GM23248 (cell line): ENCODE data around the gene NRROS. TPM values are rescaled to one million over a fixed set of nuclear protein-coding genes. Genes with fewer than 3 reads are reported as not detected.

Experiments
- DNase-seq: peaks from one replicate; pipeline ENCODE4 v3.0.0-alpha.2; 2015
- H2AFZ ChIP-seq: fragments of 200-600 bp; sonication (generic); 2 replicates; pipeline ENCODE4 v1.6.1; 2016; ENCODE audit warnings: antibody characterized with exemption
- H3F3A ChIP-seq: fragments of 200-600 bp; sonication (generic); 2 replicates; pipeline ENCODE4 v1.6.1; 2016; ENCODE audit warnings: mild to moderate bottlenecking, antibody characterized with exemption, mixed run types; ENCODE audit not compliant: insufficient read depth
- H3K27ac ChIP-seq: fragments of 200-600 bp; sonication (generic); 2 replicates; pipeline ENCODE4 v1.5.1; 2016; ENCODE audit warnings: mild to moderate bottlenecking
- H3K27me3 ChIP-seq: fragments of 200-600 bp; sonication (generic); replicated peaks from 2 replicates; pipeline ENCODE4 v1.6.1; 2016; ENCODE audit warnings: mild to moderate bottlenecking; ENCODE audit not compliant: insufficient read depth
- H3K36me3 ChIP-seq: fragments of 200-600 bp; sonication (generic); 2 replicates; pipeline ENCODE4 v1.6.1; 2016; ENCODE audit warnings: low read depth, mild to moderate bottlenecking
- H3K4me1 ChIP-seq: fragments of 200-600 bp; sonication (generic); 2 replicates; pipeline ENCODE4 v1.6.1; 2016; ENCODE audit warnings: mild to moderate bottlenecking; ENCODE audit not compliant: insufficient read depth
- H3K4me2 ChIP-seq: fragments of 200-600 bp; sonication (generic); one replicate; pipeline ENCODE4 v1.6.1; 2016; ENCODE audit warnings: mild to moderate bottlenecking; ENCODE audit not compliant: unreplicated experiment
- H3K4me3 ChIP-seq: fragments of 200-600 bp; sonication (generic); 2 replicates; pipeline ENCODE4 v1.5.1; 2016; ENCODE audit warnings: mild to moderate bottlenecking
- H3K79me2 ChIP-seq: fragments of 200-600 bp; sonication (generic); 2 replicates; pipeline ENCODE4 v1.6.1; 2016; ENCODE audit warnings: mild to moderate bottlenecking; ENCODE audit not compliant: insufficient read depth
- H3K9ac ChIP-seq: fragments of 200-600 bp; sonication (generic); 2 replicates; pipeline ENCODE4 v1.6.1; 2016; ENCODE audit warnings: mild to moderate bottlenecking
- H3K9me2 ChIP-seq: fragments of 200-600 bp; sonication (generic); 2 replicates; pipeline ENCODE4 v1.6.1; 2016; ENCODE audit warnings: mixed run types, mild to moderate bottlenecking, moderate library complexity; ENCODE audit not compliant: insufficient read depth
- H3K9me3 ChIP-seq: fragments of 200-600 bp; sonication (generic); one replicate; pipeline ENCODE4 v1.6.1; 2017; ENCODE audit warnings: low read depth
- H4K20me1 ChIP-seq: fragments of 200-600 bp; sonication (generic); 2 replicates; pipeline ENCODE4 v1.6.0; 2016; ENCODE audit not compliant: insufficient read depth
- EZH2 ChIP-seq: fragments of 200-600 bp; sonication (generic); IDR thresholded peaks from 2 replicates; pipeline ENCODE4 v1.6.1; 2018; ENCODE audit warnings: antibody characterized with exemption, mild to moderate bottlenecking; ENCODE audit not compliant: insufficient read depth, poor library complexity, severe bottlenecking
- EZH2phosphoT487 ChIP-seq: fragments of 200-600 bp; sonication (generic); IDR thresholded peaks from 2 replicates; pipeline ENCODE4 v1.6.1; 2018; ENCODE audit warnings: antibody characterized with exemption, moderate library complexity, mild to moderate bottlenecking, low read depth; ENCODE audit not compliant: insufficient read depth
- WGBS, 2 experiments: methylation state at CpG; one replicate each; pipeline ENCODE4 v1.1.6; 2015 to 2017; ENCODE audit warnings: low lambda C conversion rate in 2 of 2, low coverage in 1 of 2; ENCODE audit errors: missing lambda C conversion rate in 2 of 2; 5-methylcytosine and 5-hydroxymethylcytosine counted together
- in situ Hi-C: fragments of 300-500 bp; cut with MboI; formaldehyde crosslinking; loops from 2 replicates; pipeline ENCODE4 v1.15.0; 2020
- polyA plus RNA-seq: library from polyadenylated mRNA; unstranded; fragments of >200 nt; fragmentation: Nextera tagmentation; extraction: Ambion mirVana; gene quantifications from 2 replicates; pipeline ENCODE4 v1.2.1, GENCODE V29; 2016
- total RNA-seq: library from RNA; depleted of rRNA; stranded (reverse); fragments of >200 nt; shearing (Covaris generic); gene quantifications from 2 replicates; pipeline ENCODE4 v1.2.3, GENCODE V29; 2014

NRROS gene
- total and polyA plus RNA-seq, 2 experiments from 2014 or later, result 0.22 TPM; not detected in 1

DNA sequence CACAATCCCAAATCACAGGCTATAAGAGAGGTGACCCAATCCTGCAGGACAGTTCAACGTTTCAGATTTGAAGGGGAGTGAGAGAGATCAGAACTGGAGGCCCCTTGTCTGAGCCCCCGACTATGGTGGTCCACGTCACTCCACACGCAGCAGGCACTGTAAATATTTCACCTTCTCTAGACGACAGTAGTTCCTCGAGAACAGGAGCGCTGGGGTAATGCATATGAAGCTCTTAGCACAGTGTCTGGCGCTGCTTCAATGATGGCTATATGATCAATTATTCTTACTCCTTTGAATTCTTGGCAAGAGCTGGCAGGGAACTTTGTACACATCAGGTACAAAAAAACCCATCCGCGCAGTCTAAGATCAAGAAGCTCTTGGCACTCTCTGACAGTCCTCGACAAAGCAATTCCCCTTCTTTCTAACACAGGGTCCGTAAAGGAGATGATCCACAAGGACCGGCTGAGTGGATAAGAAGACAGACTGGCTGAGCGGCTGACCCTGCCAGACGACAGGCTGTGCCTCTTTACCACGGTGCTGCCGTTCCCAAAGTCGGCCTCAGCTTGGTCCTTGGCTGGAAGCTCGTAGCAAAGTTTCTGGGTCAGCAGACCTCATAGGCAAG lies 522 bp upstream of the NRROS start:
- H3K27me3 ChIP-seq, result peaks cover 5% of the 10 kb centered on the region; the same call in 1 of the 2 replicates
- TF ChIP-seq EZH2 (no peak), EZH2phosphoT487 (no peak)
- no peaks in the 10 kb centered on the region for H3K9me2 ChIP-seq
- no peak overlapping the region for H3K9ac ChIP-seq
- H3K36me3 ChIP-seq, result no peaks in the 10 kb centered on the region
- H3K79me2 ChIP-seq, result no peaks in the 10 kb centered on the region
- H3K4me1 ChIP-seq, result no peaks in the 10 kb centered on the region
- peak overlapping the region; percentile 73 for H3K4me3 ChIP-seq
- in situ Hi-C loops, result no loop called here
- peak overlapping the region; percentile 61 for H3K4me2 ChIP-seq
- H3F3A ChIP-seq, result no peaks in the 10 kb centered on the region
- peak overlapping the region; percentile 82 for H2AFZ ChIP-seq
- DNase-seq, result peak; percentile 24
- no peak overlapping the region for H3K27ac ChIP-seq
- 50 to 54% methylated on average over 18 to 19 of the region's 19 CpGs for WGBS, 2 experiments
- no peaks in the 10 kb centered on the region for H4K20me1 ChIP-seq
- H3K9me3 ChIP-seq, result no peaks in the 10 kb centered on the region

DNA sequence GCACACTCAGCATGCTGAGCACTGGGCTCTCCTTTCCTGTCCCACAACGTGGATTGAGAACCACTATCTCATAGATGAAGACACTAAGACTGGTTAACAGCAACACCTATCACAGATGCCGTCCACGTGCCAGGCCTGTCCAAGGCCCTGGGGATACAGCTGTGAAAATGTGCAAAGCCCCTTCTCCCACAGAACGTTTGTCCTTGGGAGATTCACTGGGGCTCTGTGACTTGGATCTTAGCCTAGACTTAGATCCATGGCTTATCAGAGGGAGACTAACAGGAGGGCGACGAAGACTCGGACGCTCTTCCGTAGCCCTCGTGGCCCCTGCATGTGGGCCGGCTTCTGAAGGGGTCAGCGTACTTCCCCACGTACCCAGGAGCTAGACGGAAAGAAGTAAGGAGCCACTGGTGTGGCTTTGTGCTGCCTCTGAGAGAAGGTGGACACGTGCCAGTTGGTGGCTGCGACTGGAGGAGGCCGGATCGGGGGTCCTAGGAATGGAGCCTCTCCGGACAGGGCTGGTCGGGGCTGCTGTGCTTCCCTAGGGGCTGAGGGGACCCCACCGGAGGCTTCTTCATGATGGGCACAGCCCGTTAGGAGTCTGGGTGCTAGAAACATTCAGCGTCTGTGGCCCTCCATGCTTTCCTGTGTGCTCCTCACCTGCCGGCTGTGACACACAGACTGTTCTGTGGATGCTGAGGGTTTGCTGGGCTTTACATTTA lies 964 bp downstream of the NRROS start:
- H3K36me3 ChIP-seq, result no peaks in the 10 kb centered on the region
- no peak overlapping the region for H3K4me2 ChIP-seq
- H2AFZ ChIP-seq, result no peak overlapping the region
- H3K4me3 ChIP-seq, result no peak overlapping the region
- DNase-seq, result no peak
- in situ Hi-C loops, result no loop called here
- no peaks in the 10 kb centered on the region for H3K9me2 ChIP-seq
- H3K27ac ChIP-seq, result no peak overlapping the region
- H3K79me2 ChIP-seq, result no peaks in the 10 kb centered on the region
- peaks cover 5% of the 10 kb centered on the region; the same call in 1 of the 2 replicates for H3K27me3 ChIP-seq
- H3K9me3 ChIP-seq, result no peaks in the 10 kb centered on the region
- H3K4me1 ChIP-seq, result no peaks in the 10 kb centered on the region
- no peaks in the 10 kb centered on the region for H3F3A ChIP-seq
- H4K20me1 ChIP-seq, result no peaks in the 10 kb centered on the region
- H3K9ac ChIP-seq, result no peak overlapping the region
- no peak for TF ChIP-seq EZH2
- no peak for TF ChIP-seq EZH2phosphoT487
- WGBS, 2 experiments, result 86 to 88% methylated on average over 24 of the region's 24 CpGs

DNA sequence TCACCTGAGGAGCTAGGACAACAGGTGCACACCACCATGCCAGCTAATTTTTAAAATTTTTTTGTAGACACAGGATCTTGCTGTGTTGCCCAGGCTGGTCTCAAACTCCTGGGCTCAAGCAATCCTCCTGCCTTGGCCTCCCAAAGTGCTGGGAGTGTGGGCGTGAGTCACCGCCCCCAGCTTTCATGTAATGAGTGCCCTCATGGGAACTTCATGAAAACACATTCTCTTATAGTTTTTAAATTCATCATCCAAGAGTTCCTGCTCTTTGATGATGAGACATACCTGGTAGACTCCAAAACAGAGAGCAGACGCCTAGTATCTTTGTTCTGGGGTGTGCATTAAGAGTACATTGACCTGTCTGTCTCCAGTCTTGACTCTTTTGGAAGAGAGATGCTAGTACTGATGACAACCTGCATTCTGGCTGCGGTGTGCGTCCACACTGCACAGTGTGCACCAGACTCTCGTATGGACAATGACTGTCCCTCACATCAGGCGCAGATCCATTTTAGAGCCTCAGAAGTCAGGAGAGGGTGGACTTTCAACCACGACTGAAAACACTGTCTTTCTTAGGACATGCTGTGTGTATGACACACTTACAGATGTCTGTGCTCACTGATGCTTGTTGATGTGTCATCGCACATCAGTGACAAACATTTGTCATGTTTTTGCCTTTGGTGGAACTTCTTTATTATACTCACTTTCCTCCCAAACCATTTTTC lies 2.0 kb downstream of the NRROS start:
- Histone ChIP-seq H3K9me2 (no peaks in the 10 kb centered on the region), H3K9ac (no peak overlapping the region), H3K36me3 (no peaks in the 10 kb centered on the region), H3K79me2 (no peaks in the 10 kb centered on the region), H4K20me1 (no peaks in the 10 kb centered on the region), H3K9me3 (no peaks in the 10 kb centered on the region), H3K27me3 (peaks cover 5% of the 10 kb centered on the region; the same call in 1 of the 2 replicates), H3K4me1 (no peaks in the 10 kb centered on the region), H3F3A (no peaks in the 10 kb centered on the region), H3K27ac (no peak overlapping the region), H3K4me2 (no peak overlapping the region), H3K4me3 (no peak overlapping the region), H2AFZ (no peak overlapping the region)
- no peak for DNase-seq
- TF ChIP-seq EZH2 (no peak), EZH2phosphoT487 (no peak)
- in situ Hi-C loops, result no loop called here
- WGBS, 2 experiments, result 88 to 89% methylated on average over 9 of the region's 9 CpGs

DNA sequence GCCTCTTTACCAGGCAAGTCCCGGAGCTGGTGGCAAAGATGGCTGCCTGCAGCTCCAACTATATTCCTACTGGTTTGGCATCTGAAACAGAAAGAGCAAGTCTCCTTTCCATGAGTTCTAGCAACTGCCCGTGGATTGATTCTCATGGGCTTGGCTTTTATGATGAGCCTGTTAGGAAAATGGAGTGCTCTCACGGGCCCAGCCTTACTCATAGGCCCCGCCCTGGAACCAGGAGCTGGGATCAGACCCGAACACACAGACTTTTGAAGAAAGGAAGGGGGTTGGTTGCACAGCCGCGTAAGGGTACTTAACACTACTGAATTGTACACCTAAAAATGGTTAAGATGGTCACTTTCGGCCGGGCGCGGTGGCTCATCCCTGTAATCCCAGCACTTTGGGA lies 2.9 kb downstream of the NRROS start:
- no peak for TF ChIP-seq EZH2
- TF ChIP-seq EZH2phosphoT487, result no peak
- in situ Hi-C loops, result no loop called here
- no peak overlapping the region for H2AFZ ChIP-seq
- H3K27ac ChIP-seq, result no peak overlapping the region
- H3F3A ChIP-seq, result no peaks in the 10 kb centered on the region
- no peaks in the 10 kb centered on the region for H4K20me1 ChIP-seq
- no peaks in the 10 kb centered on the region for H3K79me2 ChIP-seq
- no peaks in the 10 kb centered on the region for H3K9me3 ChIP-seq
- H3K9me2 ChIP-seq, result no peaks in the 10 kb centered on the region
- H3K4me2 ChIP-seq, result no peak overlapping the region
- H3K4me3 ChIP-seq, result no peak overlapping the region
- H3K9ac ChIP-seq, result no peak overlapping the region
- H3K4me1 ChIP-seq, result no peaks in the 10 kb centered on the region
- H3K36me3 ChIP-seq, result no peaks in the 10 kb centered on the region
- peaks cover 5% of the 10 kb centered on the region; the same call in 1 of the 2 replicates for H3K27me3 ChIP-seq
- DNase-seq, result no peak
- 84 to 86% methylated on average over 11 of the region's 11 CpGs for WGBS, 2 experiments
